ENCODE results near the gene DNAJB6.

DNAJB6 gene

GRCh38 chr7:157426463-157427301 lies 89.9 kb downstream of the DNAJB6 start:
- FAIRE-seq (no peak), DNase-seq (ENCODE audit: low spot score) (no peak)

GRCh38 chr7:157427811-157428553 lies 91.2 kb downstream of the DNAJB6 start:
- DNase-seq (ENCODE audit: low spot score) (no peak), FAIRE-seq (no peak)

- no peak for FAIRE-seq
- no peak for DNase-seq (ENCODE audit: low spot score)
These were observed 91.7 kb downstream of the DNAJB6 start for GRCh38 chr7:157428554-157428945.

GRCh38 chr7:157429001-157429679 lies 92.3 kb downstream of the DNAJB6 start:
- FAIRE-seq (no peak), DNase-seq (ENCODE audit: low spot score) (no peak)

- FAIRE-seq, result no peak
- DNase-seq (ENCODE audit: low spot score), result no peak
These were observed 92.9 kb downstream of the DNAJB6 start for GRCh38 chr7:157429680-157430224.

GRCh38 chr7:157430721-157431120 lies 93.9 kb downstream of the DNAJB6 start:
- FAIRE-seq, result no peak
- DNase-seq (ENCODE audit: low spot score), result no peak

GRCh38 chr7:157431173-157431950 lies 94.6 kb downstream of the DNAJB6 start:
- FAIRE-seq, result no peak

GRCh38 chr7:157431951-157432540 lies 95.2 kb downstream of the DNAJB6 start:
- no peak for DNase-seq (ENCODE audit: low spot score)
- FAIRE-seq, result no peak

More at GRCh38 chr7:157431173-157431950, 94.6 kb downstream of the DNAJB6 start:
- DNase-seq (ENCODE audit: low spot score), result no peak

GRCh38 chr7:157432541-157432956 lies 95.7 kb downstream of the DNAJB6 start:
- no peak for FAIRE-seq
- DNase-seq (ENCODE audit: low spot score), result no peak

- no peak for DNase-seq (ENCODE audit: low spot score)
- no peak for FAIRE-seq
These were observed 96.3 kb downstream of the DNAJB6 start for GRCh38 chr7:157432957-157433576.

GRCh38 chr7:157433628-157434027 lies 96.8 kb downstream of the DNAJB6 start:
- FAIRE-seq, result no peak

GRCh38 chr7:157434231-157434630 lies 97.4 kb downstream of the DNAJB6 start:
- DNase-seq (ENCODE audit: low spot score) (no peak), FAIRE-seq (no peak)

More at GRCh38 chr7:157433628-157434027, 96.8 kb downstream of the DNAJB6 start:
- no peak for DNase-seq (ENCODE audit: low spot score)

- no peak for DNase-seq (ENCODE audit: low spot score)
These were observed 97.9 kb downstream of the DNAJB6 start for GRCh38 chr7:157434701-157435100.

GRCh38 chr7:157436076-157436475 lies 99.3 kb downstream of the DNAJB6 start:
- DNase-seq (ENCODE audit: low spot score) (no peak), FAIRE-seq (no peak)

More at GRCh38 chr7:157434701-157435100, 97.9 kb downstream of the DNAJB6 start:
- FAIRE-seq, result no peak

- no peak for DNase-seq (ENCODE audit: low spot score)
- FAIRE-seq, result no peak
These were observed 100.1 kb downstream of the DNAJB6 start for GRCh38 chr7:157436763-157437480.

- DNase-seq (ENCODE audit: low spot score) (no peak), FAIRE-seq (no peak)
These were observed 100.8 kb downstream of the DNAJB6 start for GRCh38 chr7:157437519-157438061.

GRCh38 chr7:157438121-157439025 lies 101.6 kb downstream of the DNAJB6 start:
- no peak for FAIRE-seq
- DNase-seq (ENCODE audit: low spot score), result no peak

- DNase-seq (ENCODE audit: low spot score), result no peak
- FAIRE-seq, result no peak
These were observed 102.3 kb downstream of the DNAJB6 start for GRCh38 chr7:157439149-157439548.
